Epidermal melanocyte (primary cell): ENCODE measurements around the gene SULT1C2.
"Not testable (repeated sequence)": the region's sequence is repeated elsewhere in the genome, so short reads cannot be mapped to it uniquely, and the experiment has no call there.

ENCODE experiments used
- DNase-seq: peaks from one replicate; pipeline ENCODE4 v3.0.0; 2011; ENCODE audit warnings: low spot score; ENCODE audit not compliant: insufficient read length

The SULT1C2 gene

GRCh38 chr2:108349571-108349928, 60.9 kb downstream of the SULT1C2 start:
- DNase-seq, result no peak

GRCh38 chr2:108351889-108352288, 63.2 kb downstream of the SULT1C2 start:
- no peak for DNase-seq

- no peak for DNase-seq
Measured at GRCh38 chr2:108354136-108354535, 65.4 kb downstream of the SULT1C2 start.

GRCh38 chr2:108355906-108356734, 67.4 kb downstream of the SULT1C2 start:
- no peak for DNase-seq

- DNase-seq, result not testable (repeated sequence)
Measured at GRCh38 chr2:108359336-108359735, 70.6 kb downstream of the SULT1C2 start.
